Measurements from ENCODE around the gene RC3H2.

DNA sequence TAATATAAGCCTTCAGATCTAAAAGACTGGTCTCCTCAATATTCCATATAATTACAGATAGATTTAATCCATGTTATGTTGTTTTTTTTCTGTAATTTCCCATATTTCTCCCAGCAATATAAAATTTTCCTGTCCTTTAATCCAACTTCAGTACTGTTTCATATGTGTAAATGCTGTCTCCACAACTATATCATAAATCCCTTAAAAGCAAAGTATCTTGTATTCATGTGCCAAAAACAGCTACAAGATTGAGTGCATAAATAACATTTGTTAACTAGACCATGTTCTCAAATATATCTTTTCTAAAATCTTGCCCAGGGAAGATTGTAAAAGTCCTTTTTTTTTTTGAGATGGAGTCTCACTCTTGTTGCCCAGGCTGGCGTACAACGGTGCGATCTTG is 41.8 kb downstream of the RC3H2 start:
- TF ChIP-seq POLR2A (IDR thresholded peaks at IDR 0.05; ENCODE audit: low read depth, low read length): no peak
- TF ChIP-seq POLR2AphosphoS5 (IDR thresholded peaks at IDR 0.05; ENCODE audit: low read depth, low read length): no peak
